CD1c-positive myeloid dendritic cell (primary cell): ENCODE measurements around the gene ARHGEF28.

Experiments used
- DNase-seq: peaks from one replicate; pipeline ENCODE4 v3.0.0-alpha.2; 2016; ENCODE audit errors: extremely low spot score

Gene ARHGEF28

GRCh38 chr5:73623060-73623459, 2.9 kb upstream of the ARHGEF28 start:
- DNase-seq: no peak

GRCh38 chr5:73623901-73624404, 2.0 kb upstream of the ARHGEF28 start:
- DNase-seq: no peak

DNA sequence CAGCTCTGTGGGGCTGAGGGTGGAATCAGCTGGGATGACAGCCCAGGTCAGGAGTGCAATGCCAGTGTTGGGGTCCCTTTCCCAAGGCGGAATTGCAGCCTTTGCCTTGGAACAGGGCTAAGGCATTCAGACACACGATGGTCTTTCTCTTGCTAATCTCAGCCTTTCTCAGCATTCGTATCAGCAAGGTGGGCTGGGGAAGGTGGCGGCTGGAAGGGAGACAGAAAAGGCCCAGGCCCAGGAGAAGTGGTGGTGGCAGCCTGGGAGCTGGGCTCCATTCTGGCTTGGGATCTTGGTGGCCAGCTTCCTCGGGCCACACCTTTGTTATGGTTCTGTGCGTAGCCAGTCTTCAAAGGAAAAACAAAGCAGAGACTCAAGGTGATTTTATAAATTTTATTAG, 1.1 kb upstream of the ARHGEF28 start:
- no peak for DNase-seq

- DNase-seq: peak; percentile 1
Measured at GRCh38 chr5:73625372-73625943, 538 bp upstream of the ARHGEF28 start.

DNA sequence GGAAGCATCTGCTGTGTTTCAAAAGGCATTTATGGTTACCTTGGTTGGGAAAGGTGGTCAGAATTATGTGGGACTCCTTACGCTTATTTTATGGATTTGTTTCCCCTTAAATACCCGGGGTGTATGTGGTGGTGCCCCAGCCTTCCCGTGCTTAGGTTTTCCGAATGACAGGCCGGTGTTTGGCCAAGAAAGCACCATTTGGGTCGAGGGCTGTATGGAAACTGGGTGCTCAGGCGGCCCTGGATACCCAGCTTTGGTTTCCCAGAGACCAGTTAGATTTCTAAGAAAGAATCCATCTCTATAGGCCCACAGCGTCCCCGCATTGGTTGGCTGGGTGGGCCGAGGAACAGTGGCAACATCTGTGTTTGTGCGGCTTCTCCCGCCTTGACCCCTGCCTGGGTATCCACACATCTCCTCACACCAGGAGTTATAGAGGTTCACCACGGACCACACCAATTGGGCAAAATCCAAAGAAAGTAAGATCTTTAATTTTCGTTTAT, 868 bp downstream of the ARHGEF28 start:
- DNase-seq: no peak

DNA sequence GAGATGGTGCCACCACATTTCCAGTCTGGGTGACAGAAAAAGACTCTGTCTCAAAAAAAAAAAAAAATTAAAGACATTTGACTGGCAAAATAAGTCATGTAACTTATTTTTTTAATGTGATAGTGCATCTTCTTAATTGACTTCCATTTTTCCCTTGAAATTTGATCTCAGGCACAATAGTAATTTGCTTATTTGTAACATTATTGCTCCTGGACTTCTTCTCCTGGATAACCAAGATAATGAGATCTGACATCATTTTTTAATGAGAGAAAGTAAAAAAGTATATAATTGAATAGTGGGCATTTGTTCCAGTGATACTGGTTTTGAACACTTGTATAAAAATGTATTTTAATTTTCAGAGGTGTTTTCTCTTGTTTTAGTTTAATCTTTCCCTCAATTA, 3.5 kb downstream of the ARHGEF28 start:
- DNase-seq: no peak

GRCh38 chr5:73630765-73631164, 4.8 kb downstream of the ARHGEF28 start:
- no peak for DNase-seq

- no peak for DNase-seq
Measured at GRCh38 chr5:73631500-73631899, 5.5 kb downstream of the ARHGEF28 start.

GRCh38 chr5:73633060-73633459, 7.1 kb downstream of the ARHGEF28 start:
- no peak for DNase-seq

- DNase-seq: no peak
Measured at GRCh38 chr5:73636408-73636807, 10.4 kb downstream of the ARHGEF28 start.

DNA sequence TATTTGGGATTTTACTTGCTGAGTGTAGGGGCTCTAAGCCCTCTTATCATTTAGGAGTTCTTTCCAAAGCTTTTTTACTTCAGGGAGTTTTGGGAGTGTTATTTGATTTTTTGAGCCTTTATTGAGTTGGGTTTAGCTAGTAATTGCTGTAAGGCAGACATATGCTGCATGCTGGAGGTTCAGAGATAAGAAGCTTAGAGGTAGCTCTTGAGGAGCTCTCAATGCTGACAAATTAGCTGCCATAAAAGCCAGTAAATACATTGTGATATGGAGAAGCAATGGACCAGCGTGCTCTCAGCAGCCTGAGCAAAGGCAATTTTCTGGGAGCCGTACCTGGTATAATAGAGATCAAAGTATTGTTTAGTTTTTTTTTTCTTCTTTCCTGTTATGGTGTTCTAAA, 11.6 kb downstream of the ARHGEF28 start:
- no peak for DNase-seq

- DNase-seq: no peak
Measured at GRCh38 chr5:73638344-73639095, 12.5 kb downstream of the ARHGEF28 start.

- no peak for DNase-seq
Measured at GRCh38 chr5:73640861-73641320, 14.9 kb downstream of the ARHGEF28 start.

- DNase-seq: no peak
Measured at GRCh38 chr5:73641811-73642210, 15.8 kb downstream of the ARHGEF28 start.

GRCh38 chr5:73642344-73642743, 16.3 kb downstream of the ARHGEF28 start:
- no peak for DNase-seq

DNA sequence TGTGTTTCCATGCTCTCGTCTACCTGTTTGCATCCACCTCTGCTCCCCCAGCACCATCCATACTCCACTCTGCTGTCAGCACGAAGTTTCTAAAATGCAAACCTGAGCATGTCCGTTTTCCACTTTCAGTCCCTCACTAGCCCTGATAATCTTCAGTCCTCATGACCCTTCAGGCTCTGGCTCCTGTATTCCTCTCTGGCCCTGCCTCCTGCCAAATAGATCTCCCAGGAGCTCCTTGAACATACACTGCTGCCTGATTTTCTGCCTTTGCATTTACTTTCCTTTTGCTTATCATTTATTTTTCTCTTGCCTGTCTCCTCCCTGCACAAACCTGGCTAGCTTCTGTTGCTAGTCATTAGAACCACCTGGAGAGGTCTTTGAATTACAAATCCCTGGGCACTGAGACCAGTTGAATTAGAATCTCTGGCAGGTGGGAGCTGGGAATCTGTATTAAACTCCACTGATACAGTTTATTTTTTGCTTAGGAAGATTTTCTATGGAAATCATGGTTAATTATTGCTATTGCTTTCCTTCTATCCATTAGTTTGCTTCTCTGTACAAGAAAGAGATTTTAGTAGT, 18.5 kb downstream of the ARHGEF28 start:
- DNase-seq: no peak

- no peak for DNase-seq
Measured at GRCh38 chr5:73647721-73648120, 21.7 kb downstream of the ARHGEF28 start.

- no peak for DNase-seq
Measured at GRCh38 chr5:73648515-73648914, 22.5 kb downstream of the ARHGEF28 start.

- no peak for DNase-seq
Measured at GRCh38 chr5:73649926-73650325, 23.9 kb downstream of the ARHGEF28 start.

GRCh38 chr5:73652391-73652790, 26.4 kb downstream of the ARHGEF28 start:
- DNase-seq: no peak

DNA sequence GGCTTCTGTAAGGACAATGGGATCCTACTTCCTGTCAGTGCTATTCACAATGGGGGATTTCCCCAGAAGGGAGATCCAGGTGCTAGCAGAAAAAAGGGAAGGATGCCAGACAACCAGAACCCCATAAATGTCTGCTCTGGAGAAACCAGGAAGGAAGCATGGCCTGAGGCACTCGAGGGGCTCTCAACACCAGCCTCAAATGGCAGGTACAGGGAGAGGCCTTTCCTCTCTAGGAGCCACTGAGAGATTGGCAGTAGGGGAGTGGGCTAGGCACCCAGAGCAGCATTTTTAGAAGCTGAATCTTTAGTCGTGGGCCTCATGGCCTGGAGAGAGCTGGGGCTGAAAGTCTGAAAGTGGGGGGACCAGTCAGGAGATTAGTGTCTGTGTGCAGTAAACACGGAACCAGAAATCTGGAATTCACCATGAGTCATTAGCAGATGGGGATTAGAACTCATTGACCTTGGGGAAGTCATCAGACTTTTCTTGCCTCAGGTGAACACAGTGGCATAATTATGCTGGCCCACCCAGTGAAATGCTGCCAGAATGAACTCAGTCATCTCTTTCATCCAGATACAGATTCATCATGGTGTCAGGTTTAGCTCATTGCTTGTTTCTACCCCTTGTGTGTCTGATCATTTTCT, 28.3 kb downstream of the ARHGEF28 start:
- DNase-seq: no peak

GRCh38 chr5:73654819-73655318, 28.9 kb downstream of the ARHGEF28 start:
- DNase-seq: no peak
